NT2/D1 (cell line): ENCODE data around the gene SAA4.
A peak's percentile ranks its signal among the peaks of the same experiment; 100 is the strongest.
"Not testable (repeated sequence)": the region's sequence is repeated elsewhere in the genome, so short reads cannot be mapped to it uniquely, and the experiment has no call there.

Source experiments
- DNase-seq: peaks from one replicate; pipeline ENCODE4 v3.0.0-alpha.2; 2011; ENCODE audit warnings: low read depth, low spot score
- H3K27me3 ChIP-seq: 2 replicates; pipeline ENCODE4 v1.6.0; 2011; ENCODE audit warnings: mild to moderate bottlenecking; ENCODE audit not compliant: insufficient read length, insufficient read depth
- H3K36me3 ChIP-seq: 2 replicates; pipeline ENCODE4 v1.6.1; 2011; ENCODE audit warnings: mild to moderate bottlenecking, low read length, mixed read lengths; ENCODE audit not compliant: insufficient read depth, insufficient read length
- H3K4me1 ChIP-seq: 2 replicates; pipeline ENCODE4 v1.5.1; 2011; ENCODE audit not compliant: insufficient read depth, insufficient read length
- H3K4me3 ChIP-seq: 2 replicates; pipeline ENCODE4 v1.5.1; 2011; ENCODE audit warnings: low read depth; ENCODE audit not compliant: insufficient read length
- H3K9ac ChIP-seq: 2 replicates; pipeline ENCODE4 v1.6.0; 2011; ENCODE audit warnings: low read depth; ENCODE audit not compliant: insufficient read length
- H3K9me3 ChIP-seq: 2 replicates; pipeline ENCODE4 v1.5.1; 2011; ENCODE audit warnings: mild to moderate bottlenecking, low read length; ENCODE audit not compliant: insufficient read depth
- SUZ12 ChIP-seq: IDR thresholded peaks from 2 replicates; pipeline ENCODE4 v1.6.1; 2011; ENCODE audit not compliant: insufficient read length, insufficient read depth; ENCODE audit errors: extremely low read depth
- YY1 ChIP-seq: IDR thresholded peaks from 2 replicates; pipeline ENCODE4 v1.6.1; 2011; ENCODE audit not compliant: insufficient read length, insufficient read depth
- ZNF274 ChIP-seq: IDR thresholded peaks from 2 replicates; pipeline ENCODE4 v1.6.1; 2011; ENCODE audit warnings: mild to moderate bottlenecking, low read depth, low read length

The SAA4 gene

DNA sequence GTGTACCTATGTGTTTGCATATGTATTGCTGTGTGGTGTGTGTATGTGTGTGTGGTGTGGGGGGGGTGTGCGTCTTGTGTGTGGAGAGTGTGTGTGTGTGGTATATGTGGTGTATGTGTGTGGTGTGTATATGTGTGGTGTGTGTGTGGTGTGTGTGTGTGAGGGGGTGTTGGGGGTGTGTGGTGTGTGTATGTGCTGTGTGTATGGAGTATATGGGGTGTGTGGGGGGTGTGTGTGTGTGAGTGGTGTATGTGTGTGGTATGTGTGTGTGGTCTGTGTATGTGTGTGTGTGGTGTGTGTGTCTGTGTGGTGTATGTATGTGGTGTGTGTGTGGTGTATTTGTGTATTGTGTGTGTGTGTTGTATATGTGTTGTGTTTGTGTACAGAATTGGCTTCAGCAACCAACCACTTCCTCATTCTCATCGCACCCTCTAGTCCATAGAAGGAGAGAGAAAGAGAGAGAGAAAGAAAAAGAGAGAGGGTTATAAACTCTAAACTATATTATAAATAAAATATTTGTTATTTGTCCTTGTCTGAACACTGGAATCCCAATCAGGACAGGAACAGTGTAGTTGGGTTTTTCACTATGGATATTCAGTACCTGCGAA lies 13.7 kb downstream of the SAA4 start:
- H3K27me3 ChIP-seq = no peaks in the 10 kb centered on the region
- no peak for DNase-seq
- TF ChIP-seq SUZ12 = no peak
- no peak for TF ChIP-seq YY1
- TF ChIP-seq ZNF274 = no peak
- no peaks in the 10 kb centered on the region for H3K36me3 ChIP-seq
- H3K9ac ChIP-seq = no peak overlapping the region
- no peaks in the 10 kb centered on the region for H3K9me3 ChIP-seq
- no peak overlapping the region for H3K4me3 ChIP-seq
- H3K4me1 ChIP-seq = no peaks in the 10 kb centered on the region

DNA sequence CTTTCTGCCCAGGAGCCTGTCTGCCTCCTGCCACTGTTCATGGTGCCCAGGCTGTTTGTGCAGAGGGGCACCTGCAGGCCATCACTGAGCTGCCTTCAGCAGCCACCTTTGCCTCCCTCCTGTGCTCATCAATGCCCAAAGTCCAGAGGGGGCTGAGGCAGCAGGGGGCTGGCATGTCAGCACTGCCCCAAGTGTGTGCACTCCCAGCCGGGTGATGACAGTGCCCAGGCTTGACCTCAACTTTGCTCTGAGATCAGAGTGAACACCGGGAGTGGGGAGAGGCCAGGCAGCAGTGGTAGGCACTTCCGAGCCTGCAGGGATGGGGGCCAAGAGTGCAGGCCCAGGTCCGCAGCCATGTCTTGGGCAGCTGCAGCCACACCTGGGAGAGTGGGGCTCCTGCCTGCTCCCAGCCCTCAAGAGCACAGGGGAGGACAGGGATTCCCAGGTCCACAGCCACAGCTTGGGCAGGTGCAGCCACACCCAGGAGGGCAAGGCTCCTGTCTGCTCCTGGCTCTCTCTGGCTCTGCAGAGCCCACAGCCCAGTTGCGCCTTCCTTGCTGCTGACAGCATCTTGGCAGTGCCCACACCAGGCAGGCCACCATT lies 15.2 kb downstream of the SAA4 start:
- Histone ChIP-seq H3K36me3 (no peaks in the 10 kb centered on the region), H3K27me3 (no peaks in the 10 kb centered on the region), H3K9me3 (no peaks in the 10 kb centered on the region), H3K4me3 (no peak overlapping the region), H3K4me1 (no peaks in the 10 kb centered on the region), H3K9ac (no peak overlapping the region)
- no peak for DNase-seq
- TF ChIP-seq SUZ12 = no peak
- no peak for TF ChIP-seq ZNF274
- TF ChIP-seq YY1 = no peak

DNA sequence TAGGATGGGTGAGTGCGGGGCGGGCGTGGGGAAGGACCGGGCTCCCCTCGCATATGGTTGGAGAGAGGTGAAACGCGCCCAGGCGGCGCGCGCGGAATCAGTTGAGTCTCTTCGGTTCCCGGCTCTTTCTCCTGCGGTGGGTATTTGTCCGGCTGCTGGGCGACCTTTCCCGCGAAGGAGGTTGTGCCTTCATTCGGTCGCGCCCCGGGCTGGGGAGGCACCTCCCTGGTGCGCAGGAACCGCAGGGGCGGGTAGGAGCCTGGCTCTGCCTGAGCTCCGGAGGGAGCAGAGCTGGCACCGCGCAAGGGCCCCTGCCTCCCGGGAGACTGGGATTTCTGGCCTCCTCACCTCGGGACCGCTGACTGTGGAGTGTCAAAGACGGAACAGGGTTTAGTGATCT lies 27.5 kb downstream of the SAA4 start:
- TF ChIP-seq YY1 (no peak), SUZ12 (no peak), ZNF274 (no peak)
- no peak overlapping the region for H3K4me3 ChIP-seq
- H3K4me1 ChIP-seq = no peaks in the 10 kb centered on the region

DNA sequence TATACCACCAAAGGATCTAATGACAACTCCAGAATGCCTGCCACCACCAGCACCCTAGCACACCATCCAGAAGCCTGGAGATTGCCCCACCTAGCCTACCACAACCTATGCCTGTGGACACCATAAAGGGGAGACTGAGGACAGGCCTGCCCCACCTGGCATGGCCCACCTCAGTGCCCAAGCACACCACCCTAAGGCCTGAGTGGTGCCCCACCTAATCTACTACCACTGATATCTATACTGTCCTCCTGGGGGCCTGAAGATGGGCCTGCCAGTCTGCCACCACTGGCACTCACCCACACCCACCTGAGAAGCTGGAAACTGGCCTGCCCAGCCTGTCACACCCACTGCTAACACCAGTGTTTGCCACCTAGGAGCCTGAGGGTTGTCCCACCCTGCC lies 31.8 kb downstream of the SAA4 start:
- Histone ChIP-seq H3K36me3 (no peaks in the 10 kb centered on the region), H3K27me3 (no peaks in the 10 kb centered on the region), H3K9me3 (no peaks in the 10 kb centered on the region), H3K4me3 (no peak overlapping the region), H3K9ac (no peak overlapping the region), H3K4me1 (no peaks in the 10 kb centered on the region)
- no peak for TF ChIP-seq YY1
- no peak for TF ChIP-seq ZNF274
- TF ChIP-seq SUZ12 = no peak
- DNase-seq = no peak

More for the DNA sequence above, 27.5 kb downstream of the SAA4 start:
- no peaks in the 10 kb centered on the region for H3K36me3 ChIP-seq
- no peaks in the 10 kb centered on the region for H3K9me3 ChIP-seq
- no peaks in the 10 kb centered on the region for H3K27me3 ChIP-seq
- DNase-seq = no peak
- no peak overlapping the region for H3K9ac ChIP-seq

DNA sequence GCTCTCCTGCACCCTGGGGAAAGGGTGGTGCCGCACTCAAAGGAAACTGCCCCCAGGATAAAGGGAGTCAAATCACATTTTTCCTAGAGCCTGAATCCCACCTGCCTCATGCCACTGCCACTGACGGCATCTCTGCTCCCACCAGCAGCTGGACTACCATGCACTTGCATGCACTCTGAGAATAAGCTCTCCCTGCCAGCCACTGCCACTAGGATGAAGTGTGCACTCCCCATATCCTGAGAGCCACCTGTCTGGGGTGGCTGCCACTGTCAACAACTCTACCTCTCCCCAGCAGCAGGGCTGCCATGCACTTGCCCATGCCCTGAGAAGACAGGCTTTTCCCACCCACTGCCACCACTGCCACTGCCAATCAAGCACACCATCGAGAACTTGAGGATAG lies 32.4 kb downstream of the SAA4 start:
- DNase-seq = no peak
- TF ChIP-seq YY1 (no peak), ZNF274 (no peak), SUZ12 (no peak)
- no peaks in the 10 kb centered on the region for H3K4me1 ChIP-seq

DNA sequence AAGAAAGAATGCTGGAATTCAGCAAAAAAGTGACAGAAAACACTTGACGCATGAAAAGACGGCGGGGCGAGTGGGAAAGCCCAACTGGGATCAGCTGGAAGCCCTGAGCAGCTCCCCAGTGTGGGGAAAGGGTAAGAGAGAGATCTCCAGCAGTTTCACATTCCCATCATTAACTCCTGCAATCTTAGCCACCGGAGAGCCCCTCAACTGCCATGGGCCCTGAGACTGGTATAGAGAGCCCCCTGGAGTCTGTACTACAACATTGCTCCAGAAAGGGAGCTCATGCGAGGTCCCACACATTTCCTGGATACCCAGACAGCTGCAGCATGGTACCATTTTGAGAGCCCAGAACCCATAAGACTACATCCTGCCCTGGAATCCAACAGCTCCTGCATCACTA lies 32.9 kb downstream of the SAA4 start:
- TF ChIP-seq YY1 (no peak), SUZ12 (no peak), ZNF274 (no peak)
- DNase-seq = peak; percentile 15
- no peaks in the 10 kb centered on the region for H3K36me3 ChIP-seq
- H3K4me1 ChIP-seq = no peaks in the 10 kb centered on the region
- no peak overlapping the region for H3K4me3 ChIP-seq
- H3K9ac ChIP-seq = no peak overlapping the region
- no peaks in the 10 kb centered on the region for H3K9me3 ChIP-seq
- no peaks in the 10 kb centered on the region for H3K27me3 ChIP-seq

More for the DNA sequence above, 32.4 kb downstream of the SAA4 start:
- Histone ChIP-seq H3K4me3 (no peak overlapping the region), H3K9me3 (no peaks in the 10 kb centered on the region), H3K36me3 (no peaks in the 10 kb centered on the region), H3K27me3 (no peaks in the 10 kb centered on the region), H3K9ac (no peak overlapping the region)

DNA sequence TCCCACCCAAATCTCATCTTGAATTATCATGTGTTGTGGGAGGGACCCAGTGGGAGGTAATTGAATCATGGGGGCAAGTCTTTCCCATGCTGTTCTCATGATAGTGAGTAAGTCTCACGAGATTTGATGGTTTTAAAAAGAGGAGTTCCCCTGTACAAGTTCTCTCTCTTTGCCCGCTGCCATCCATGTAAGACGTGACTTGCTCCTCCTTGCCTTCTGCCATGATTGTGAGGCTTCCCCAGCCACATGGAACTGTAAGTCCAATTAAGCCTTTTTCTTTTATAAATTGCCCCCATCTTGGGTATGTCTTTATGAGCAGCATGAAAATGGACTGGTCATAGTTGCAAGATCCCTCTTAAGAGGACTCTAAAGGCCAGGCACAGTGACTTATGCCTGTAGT lies 38.9 kb downstream of the SAA4 start:
- not testable (repeated sequence) for H3K9ac ChIP-seq, H3K27me3 ChIP-seq, H3K36me3 ChIP-seq, H3K9me3 ChIP-seq, H3K4me1 ChIP-seq, DNase-seq, H3K4me3 ChIP-seq

DNA sequence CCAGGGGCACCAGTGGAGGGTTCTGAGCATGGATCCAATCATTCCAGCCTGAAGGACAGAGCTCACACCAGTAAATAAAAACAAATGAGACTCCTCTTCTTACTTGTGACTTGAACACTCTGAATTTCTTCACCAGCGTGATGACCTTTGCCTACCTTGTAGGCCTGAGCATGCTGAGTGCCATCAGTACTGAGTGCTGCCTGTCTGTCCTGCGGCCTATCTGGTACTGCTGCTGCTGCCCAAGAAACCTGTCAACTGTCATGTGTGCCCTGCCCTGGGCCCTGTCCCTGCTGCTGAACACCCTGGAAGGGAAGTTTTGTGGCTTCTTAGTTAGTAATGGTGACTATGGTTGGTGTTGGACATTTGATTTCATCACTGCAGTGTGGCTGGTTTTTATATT lies 40.1 kb downstream of the SAA4 start:
- Histone ChIP-seq H3K27me3 (no peaks in the 10 kb centered on the region), H3K4me3 (no peak overlapping the region), H3K9ac (no peak overlapping the region), H3K9me3 (no peaks in the 10 kb centered on the region), H3K4me1 (no peaks in the 10 kb centered on the region), H3K36me3 (no peaks in the 10 kb centered on the region)
- DNase-seq = no peak
- TF ChIP-seq YY1 = no peak
- TF ChIP-seq ZNF274 = no peak
- no peak for TF ChIP-seq SUZ12
